BJ (cell line): ENCODE results near the gene PIAS1. TPM values are rescaled to one million over a fixed set of nuclear protein-coding genes. Genes with fewer than 3 reads are reported as not detected.
"Not testable (repeated sequence)": the region's sequence is repeated elsewhere in the genome, so short reads cannot be mapped to it uniquely, and the experiment has no call there.

ENCODE experiments used
- CTCF ChIA-PET: fragments of 350-600 bp; formaldehyde crosslinking; extraction: SDS; loops from one replicate; lab custom pipeline; 2021; ENCODE audit warnings: antibody characterized with exemption, inconsistent platforms; lab: Yijun Ruan, JAX
- POLR2A ChIA-PET: fragments of 300-600 bp; sonication (Branson Sonifier 250); formaldehyde crosslinking; extraction: SDS; loops from one replicate; lab custom pipeline; 2021; ENCODE audit warnings: antibody characterized with exemption; lab: Charles Lee
- DNase-seq: peaks from one replicate; pipeline ENCODE4 v3.0.0-alpha.2; 2011; ENCODE audit warnings: low read depth
- H3K27me3 ChIP-seq: 2 replicates; pipeline ENCODE4 v1.6.0; 2011; ENCODE audit warnings: low read length; ENCODE audit not compliant: control insufficient read depth, insufficient read depth
- H3K36me3 ChIP-seq: 2 replicates; pipeline ENCODE4 v1.5.1; 2011; ENCODE audit warnings: low read length; ENCODE audit not compliant: control insufficient read depth, insufficient read depth
- H3K4me3 ChIP-seq: 2 replicates; pipeline ENCODE4 v1.5.1; 2011; ENCODE audit warnings: low read depth, mild to moderate bottlenecking, control low read depth, low read length
- CTCF ChIP-seq: IDR thresholded peaks from 2 replicates; pipeline ENCODE4 v1.5.1; 2011; ENCODE audit warnings: low read depth, mild to moderate bottlenecking, control low read depth, inconsistent platforms, low read length, moderate library complexity; ENCODE audit not compliant: insufficient read depth
- polyA plus RNA-seq: library from polyadenylated mRNA; depleted of rRNA; stranded (reverse); fragments of >200 nt; gene quantifications from 2 replicates; pipeline ENCODE4 v1.2.3, GENCODE V29; 2011

Gene PIAS1
- polyA plus RNA-seq, 1 experiment = 37.4 TPM

GRCh38 chr15:68232937-68233336 lies 178.8 kb downstream of the PIAS1 start:
- POLR2A ChIA-PET = no interaction called here
- CTCF ChIA-PET = no interaction called here
- Histone ChIP-seq H3K4me3 (no peak overlapping the region), H3K27me3 (no peaks in the 10 kb centered on the region), H3K36me3 (no peaks in the 10 kb centered on the region)
- no peak for DNase-seq
- no peak for TF ChIP-seq CTCF

GRCh38 chr15:68234060-68234459 lies 179.9 kb downstream of the PIAS1 start:
- DNase-seq = no peak
- no peak for TF ChIP-seq CTCF
- POLR2A ChIA-PET = interaction anchor here (0.8 kb wide), 1 partner anchor 17 kb away, joined by 4 read pairs; no protein-coding TSS in a partner anchor
- H3K36me3 ChIP-seq = no peaks in the 10 kb centered on the region
- no peaks in the 10 kb centered on the region for H3K27me3 ChIP-seq
- no peak overlapping the region for H3K4me3 ChIP-seq
- CTCF ChIA-PET = no interaction called here

GRCh38 chr15:68234520-68234919 lies 180.4 kb downstream of the PIAS1 start:
- H3K27me3 ChIP-seq, H3K36me3 ChIP-seq, DNase-seq, H3K4me3 ChIP-seq: not testable (repeated sequence)
- ChIA-PET CTCF (interaction anchor here (1.2 kb wide), 1 partner anchor 315 kb away, joined by 4 read pairs; no protein-coding TSS in a partner anchor), POLR2A (interaction anchor here (0.8 kb wide), 1 partner anchor 16 kb away, joined by 4 read pairs; no protein-coding TSS in a partner anchor)

GRCh38 chr15:68235022-68235421 lies 180.9 kb downstream of the PIAS1 start:
- Histone ChIP-seq H3K4me3 (no peak overlapping the region), H3K27me3 (no peaks in the 10 kb centered on the region), H3K36me3 (no peaks in the 10 kb centered on the region)
- no peak for DNase-seq
- POLR2A ChIA-PET = no interaction called here
- CTCF ChIA-PET = interaction anchor here (1.2 kb wide), 1 partner anchor 315 kb away, joined by 4 read pairs; no protein-coding TSS in a partner anchor
- no peak for TF ChIP-seq CTCF

GRCh38 chr15:68239025-68239424 lies 184.9 kb downstream of the PIAS1 start:
- TF ChIP-seq CTCF = no peak
- Histone ChIP-seq H3K27me3 (no peaks in the 10 kb centered on the region), H3K36me3 (no peaks in the 10 kb centered on the region), H3K4me3 (no peak overlapping the region)
- DNase-seq = no peak
- POLR2A ChIA-PET = no interaction called here
- CTCF ChIA-PET = no interaction called here
